ENCODE measurements around the gene SPDYE3. TPM values are rescaled to one million over a fixed set of nuclear protein-coding genes. Genes with fewer than 3 reads are reported as not detected.

Gene SPDYE3, protein sequence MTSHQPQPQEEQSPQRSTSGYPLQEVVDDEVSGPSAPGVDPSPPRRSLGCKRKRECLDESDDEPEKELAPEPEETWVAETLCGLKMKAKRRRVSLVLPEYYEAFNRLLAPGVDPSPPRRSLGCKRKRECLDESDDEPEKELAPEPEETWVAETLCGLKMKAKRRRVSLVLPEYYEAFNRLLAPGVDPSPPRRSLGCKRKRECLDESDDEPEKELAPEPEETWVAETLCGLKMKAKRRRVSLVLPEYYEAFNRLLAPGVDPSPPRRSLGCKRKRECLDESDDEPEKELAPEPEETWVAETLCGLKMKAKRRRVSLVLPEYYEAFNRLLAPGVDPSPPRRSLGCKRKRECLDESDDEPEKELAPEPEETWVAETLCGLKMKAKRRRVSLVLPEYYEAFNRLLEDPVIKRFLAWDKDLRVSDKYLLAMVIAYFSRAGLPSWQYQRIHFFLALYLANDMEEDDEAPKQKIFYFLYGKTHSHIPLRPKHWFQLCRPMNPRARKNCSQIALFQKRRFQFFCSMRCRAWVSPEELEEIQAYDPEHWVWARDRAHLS
- total RNA-seq, result not detected in 2 replicates

DNA sequence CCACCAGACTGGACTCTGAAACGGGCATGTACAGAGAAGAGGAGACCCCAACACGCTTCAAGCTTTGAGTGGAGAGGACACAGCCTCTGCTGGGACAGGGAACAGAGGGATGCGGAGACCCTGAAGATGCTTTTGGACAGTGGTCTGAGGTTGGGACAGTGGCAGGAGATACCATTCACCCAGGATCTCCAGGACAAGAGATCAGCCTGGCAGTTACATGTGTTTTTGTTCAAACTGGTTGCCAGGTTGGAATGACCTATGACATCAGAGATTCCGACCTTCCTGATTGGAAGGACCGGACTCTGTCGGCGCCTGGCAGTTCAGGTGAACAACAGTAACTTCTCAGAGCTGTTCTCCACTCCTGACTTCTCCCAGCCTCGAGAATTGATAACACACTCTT lies at the start of gene SPDYE3:
Gene SPDYE3, plus strand, starts transcription at position 301 of the 400 bp plus-strand sequence. CDS start 184 bp downstream, outside the sequence.

GRCh38 chr7:100358027-100358856 lies 50.7 kb downstream of the SPDYE3 start, which contains the start of gene PILRB:
PILRB (plus strand) TSS chr7:100358117; CDS start chr7:100358303, 186 bp downstream.

Other genes with a start within 250 kb of the SPDYE3 start
- 20.7 and 21.0 TPM in 2 replicates for gene ZNF3, start 226.0 kb upstream of the SPDYE3 start, total RNA-seq
- 94.6 and 127 TPM in 2 replicates for gene COPS6, start 218.7 kb upstream of the SPDYE3 start, total RNA-seq
- gene MCM7, start 206.3 kb upstream of the SPDYE3 start, total RNA-seq, result 51.6 and 123 TPM in 2 replicates
- gene AP4M1, start 206.1 kb upstream of the SPDYE3 start, total RNA-seq, result 20.4 and 28.5 TPM in 2 replicates
- 22.1 and 25.5 TPM in 2 replicates for gene TAF6, start 188.3 kb upstream of the SPDYE3 start, total RNA-seq
- gene CNPY4, start 188.1 kb upstream of the SPDYE3 start, total RNA-seq, result 34.2 and 36.7 TPM in 2 replicates
- gene MBLAC1, start 180.7 kb upstream of the SPDYE3 start, total RNA-seq, result 1.7 and 2.2 TPM in 2 replicates
- 114 and 120 TPM in 2 replicates for gene LAMTOR4, start 158.8 kb upstream of the SPDYE3 start, total RNA-seq
- 7.3 and 8.5 TPM in 2 replicates for gene TRAPPC14, start 149.0 kb upstream of the SPDYE3 start, total RNA-seq
- 0.36 and 1.1 TPM in 2 replicates for gene GAL3ST4, start 139.1 kb upstream of the SPDYE3 start, total RNA-seq
- gene GPC2, start 130.3 kb upstream of the SPDYE3 start, total RNA-seq, result 3.9 and 5.6 TPM in 2 replicates
- 0.09 and 0.19 TPM in 2 replicates for gene STAG3, start 129.8 kb upstream of the SPDYE3 start, total RNA-seq
- not detected in 2 replicates for gene PVRIG, start 87.8 kb upstream of the SPDYE3 start, total RNA-seq
- gene PILRB, start 50.4 kb downstream of the SPDYE3 start, total RNA-seq, result 4.1 and 14.6 TPM in 2 replicates
- gene PILRA, start 65.8 kb downstream of the SPDYE3 start, total RNA-seq, result 0.28 TPM in 1 of 2 replicates, not detected in the other
- gene ZCWPW1, start 121.0 kb downstream of the SPDYE3 start, total RNA-seq, result 0.54 and 0.85 TPM in 2 replicates
- 33.0 and 42.9 TPM in 2 replicates for gene MEPCE, start 122.1 kb downstream of the SPDYE3 start, total RNA-seq
- 18.1 and 18.5 TPM in 2 replicates for gene PPP1R35, start 128.8 kb downstream of the SPDYE3 start, total RNA-seq
- gene SPACDR, start 156.6 kb downstream of the SPDYE3 start, total RNA-seq, result 1.3 and 1.9 TPM in 2 replicates
- 27.9 and 32.6 TPM in 2 replicates for gene TSC22D4, start 171.5 kb downstream of the SPDYE3 start, total RNA-seq
- gene NYAP1, start 176.2 kb downstream of the SPDYE3 start, total RNA-seq, result 1.9 and 2.2 TPM in 2 replicates
- 18.0 and 19.2 TPM in 2 replicates for gene AGFG2, start 231.5 kb downstream of the SPDYE3 start, total RNA-seq